Loucy (cell line): ENCODE data around the gene LRP1-AS.

Experiments
- EZH2phosphoT487 ChIP-seq: fragments of 200-600 bp; IDR thresholded peaks from 2 replicates; pipeline ENCODE4 v1.6.1; 2018; ENCODE audit warnings: antibody characterized with exemption, mild to moderate bottlenecking, moderate library complexity, borderline replicate concordance
- TF ChIP-seq, protein P1 (sequence below): fragments of 200-600 bp; sonication (generic); conservative IDR thresholded peaks from 2 replicates; pipeline ENCODE4 v1.5.1; 2014; ENCODE audit warnings: mild to moderate bottlenecking, antibody characterized with exemption, low read length

DNA sequence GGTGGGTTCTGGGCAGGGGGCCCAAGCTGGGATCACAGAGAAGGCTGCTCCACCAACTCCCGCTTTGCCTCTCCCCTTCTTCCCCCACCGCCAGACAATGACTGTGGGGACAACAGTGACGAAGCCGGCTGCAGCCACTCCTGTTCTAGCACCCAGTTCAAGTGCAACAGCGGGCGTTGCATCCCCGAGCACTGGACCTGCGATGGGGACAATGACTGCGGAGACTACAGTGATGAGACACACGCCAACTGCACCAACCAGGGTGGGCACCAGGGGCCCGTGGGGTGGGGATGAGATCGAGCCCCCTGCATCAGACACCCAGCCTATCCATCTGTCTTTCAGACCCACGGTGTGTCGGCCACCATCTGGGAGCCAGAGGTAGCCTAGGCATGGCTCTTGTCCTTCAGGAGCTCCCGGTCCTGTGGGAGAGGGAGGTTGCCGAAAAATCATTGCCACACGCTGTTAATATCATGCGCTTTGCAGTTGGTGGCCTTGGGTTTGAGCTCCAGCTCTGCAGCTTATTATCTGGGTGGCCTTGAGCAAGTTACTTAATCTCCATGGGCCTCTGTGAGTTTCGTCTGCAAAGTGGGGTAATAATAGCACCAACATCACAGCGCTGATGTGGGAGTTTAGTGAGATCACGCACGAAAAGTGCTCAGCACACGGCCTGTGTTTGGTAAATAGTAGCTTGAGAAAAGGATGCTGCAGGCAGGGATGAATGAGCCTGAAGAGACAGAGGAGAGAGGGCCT is 21.8 kb upstream of the LRP1-AS start:
- TF ChIP-seq, protein P1, sequence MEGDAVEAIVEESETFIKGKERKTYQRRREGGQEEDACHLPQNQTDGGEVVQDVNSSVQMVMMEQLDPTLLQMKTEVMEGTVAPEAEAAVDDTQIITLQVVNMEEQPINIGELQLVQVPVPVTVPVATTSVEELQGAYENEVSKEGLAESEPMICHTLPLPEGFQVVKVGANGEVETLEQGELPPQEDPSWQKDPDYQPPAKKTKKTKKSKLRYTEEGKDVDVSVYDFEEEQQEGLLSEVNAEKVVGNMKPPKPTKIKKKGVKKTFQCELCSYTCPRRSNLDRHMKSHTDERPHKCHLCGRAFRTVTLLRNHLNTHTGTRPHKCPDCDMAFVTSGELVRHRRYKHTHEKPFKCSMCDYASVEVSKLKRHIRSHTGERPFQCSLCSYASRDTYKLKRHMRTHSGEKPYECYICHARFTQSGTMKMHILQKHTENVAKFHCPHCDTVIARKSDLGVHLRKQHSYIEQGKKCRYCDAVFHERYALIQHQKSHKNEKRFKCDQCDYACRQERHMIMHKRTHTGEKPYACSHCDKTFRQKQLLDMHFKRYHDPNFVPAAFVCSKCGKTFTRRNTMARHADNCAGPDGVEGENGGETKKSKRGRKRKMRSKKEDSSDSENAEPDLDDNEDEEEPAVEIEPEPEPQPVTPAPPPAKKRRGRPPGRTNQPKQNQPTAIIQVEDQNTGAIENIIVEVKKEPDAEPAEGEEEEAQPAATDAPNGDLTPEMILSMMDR, result no peak
- no peak for TF ChIP-seq EZH2phosphoT487
